NCI-H226 (cell line): ENCODE data around the gene FRMD4A.

Experiments used
- DNase-seq: peaks from one replicate; pipeline ENCODE4 v3.0.0-alpha.2; 2015

Gene FRMD4A

DNA sequence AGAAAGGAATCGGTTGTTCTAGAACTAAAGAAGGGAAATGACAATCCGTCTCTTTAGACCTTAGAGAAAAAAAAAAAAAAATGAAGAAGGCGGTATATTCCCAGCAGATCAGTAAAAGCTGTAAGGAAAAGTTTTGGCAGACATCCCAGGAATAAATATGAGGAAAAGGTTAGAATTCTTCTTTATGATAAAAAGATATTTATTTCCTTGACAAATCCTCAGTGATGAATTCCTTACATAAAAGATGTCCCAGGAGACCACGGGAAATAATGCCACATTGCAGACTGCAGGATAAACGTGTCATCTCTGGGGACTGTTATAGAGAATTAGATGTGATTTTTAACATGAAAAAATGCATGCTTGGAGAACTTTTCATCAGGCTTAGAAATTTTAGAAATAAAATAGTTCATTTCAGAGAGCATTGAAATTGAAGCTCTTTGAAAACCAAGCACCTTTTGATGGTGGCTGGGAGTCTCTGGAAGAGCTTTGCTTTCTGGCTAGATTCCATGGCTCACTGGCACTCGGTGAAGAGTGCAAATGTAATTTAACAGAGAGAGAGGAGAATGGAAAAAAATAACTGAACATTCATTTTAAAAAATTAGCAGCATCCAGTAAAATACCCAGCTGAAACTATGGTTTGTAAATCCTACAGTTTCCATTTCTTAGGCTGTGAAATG lies 645.8 kb downstream of the FRMD4A start:
- no peak for DNase-seq

DNA sequence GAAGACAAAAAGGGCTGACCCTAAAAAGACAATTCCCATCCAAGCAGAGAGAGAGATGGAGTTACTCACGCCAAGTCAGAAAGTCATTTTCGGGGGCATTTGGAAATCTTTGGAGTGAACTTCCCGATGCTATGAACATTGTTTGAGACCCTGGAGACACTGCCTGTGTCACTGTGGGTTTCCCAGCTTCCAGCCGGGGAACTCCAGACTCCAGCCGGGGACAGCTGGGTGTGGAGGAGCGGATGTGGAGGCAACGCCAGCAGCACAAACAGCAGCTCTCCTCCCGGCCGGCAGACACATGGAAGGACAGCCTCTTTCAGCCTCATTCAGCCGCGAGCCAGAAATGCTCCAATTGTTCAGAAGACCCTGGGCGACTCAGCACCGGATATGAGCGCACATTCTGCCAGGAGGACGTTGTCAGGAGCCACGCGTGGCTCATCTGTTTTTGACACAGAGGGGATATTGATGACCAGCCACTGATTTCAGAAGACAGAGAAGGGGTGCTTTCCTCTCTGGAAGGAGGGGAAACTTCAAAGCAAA lies 646.4 kb downstream of the FRMD4A start:
- DNase-seq, result no peak

DNA sequence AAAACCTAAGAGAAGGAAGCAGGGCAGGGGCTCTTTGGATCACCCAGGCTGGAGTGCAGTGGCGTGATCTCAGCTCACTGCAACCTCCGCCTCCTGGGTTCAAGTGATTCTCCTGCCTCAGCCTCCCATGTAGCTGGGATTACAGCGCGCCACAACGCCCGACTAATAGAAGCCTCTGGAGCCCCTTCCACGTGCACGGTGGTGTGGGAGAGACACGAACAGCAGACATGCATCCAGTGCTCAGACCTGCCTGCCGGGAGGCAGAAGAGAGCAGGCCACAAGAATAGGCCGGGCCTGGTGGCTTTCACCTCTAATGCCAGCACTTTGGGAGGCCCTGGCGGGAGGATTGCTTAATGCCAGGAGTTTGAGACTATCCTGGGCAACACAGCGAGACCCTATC lies 647.7 kb downstream of the FRMD4A start:
- DNase-seq, result no peak

DNA sequence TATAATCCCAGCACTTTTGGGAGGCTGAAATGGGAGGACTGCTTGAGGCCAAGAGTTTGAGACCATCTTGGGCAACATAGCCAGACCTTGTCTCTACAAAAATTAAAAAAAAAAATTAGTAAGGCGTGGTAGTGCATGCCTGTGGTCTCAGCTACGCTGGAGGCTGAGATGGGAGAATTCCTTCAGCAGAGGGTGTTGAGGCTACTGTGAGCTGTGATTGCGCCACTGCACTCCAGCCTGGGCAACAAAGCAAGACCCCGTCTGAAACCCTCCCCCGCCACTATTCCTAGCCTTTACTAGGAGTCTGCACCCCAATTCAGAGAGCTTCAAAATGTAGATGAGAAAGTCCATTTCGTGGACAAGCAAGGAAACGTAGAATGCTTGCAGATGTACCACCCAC lies 648.8 kb downstream of the FRMD4A start:
- no peak for DNase-seq

DNA sequence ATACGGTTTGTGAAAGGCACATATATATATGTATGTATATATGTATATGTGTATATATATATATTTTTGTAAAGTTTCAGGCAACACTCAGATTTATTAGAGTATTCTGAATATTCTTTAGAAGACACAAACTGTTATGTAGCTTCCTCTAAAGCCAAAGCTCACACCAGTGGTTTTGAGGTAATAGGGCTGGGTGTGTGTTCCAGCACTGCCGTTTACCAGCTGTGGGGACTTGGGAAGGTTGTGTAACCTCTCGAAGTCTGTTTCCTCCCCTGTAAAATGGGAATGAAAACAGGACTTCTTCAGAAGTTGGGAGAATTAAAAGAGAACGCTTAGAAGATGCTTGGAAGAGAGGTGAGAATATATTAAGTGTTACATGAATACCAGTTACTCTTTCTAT lies 649.2 kb downstream of the FRMD4A start:
- no peak for DNase-seq

DNA sequence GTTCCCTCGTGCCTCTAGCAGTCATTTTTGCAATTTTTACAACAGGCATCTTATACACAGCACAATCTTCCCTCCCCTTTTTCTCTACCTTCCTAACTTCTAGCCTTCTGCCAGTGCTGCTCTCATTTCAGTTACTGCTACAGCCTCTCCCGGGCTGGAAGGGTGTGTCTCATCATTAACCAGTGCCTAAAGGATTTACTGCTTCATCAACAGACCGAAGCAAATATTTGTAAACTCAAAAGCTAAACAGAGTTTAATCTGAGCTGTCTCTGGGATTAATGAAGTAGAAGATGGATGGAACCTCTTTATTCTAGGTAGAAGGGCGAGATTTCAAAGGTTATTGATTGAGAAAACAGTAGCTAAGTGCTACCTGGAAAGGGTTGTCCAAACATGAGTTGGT lies 649.6 kb downstream of the FRMD4A start:
- no peak for DNase-seq

DNA sequence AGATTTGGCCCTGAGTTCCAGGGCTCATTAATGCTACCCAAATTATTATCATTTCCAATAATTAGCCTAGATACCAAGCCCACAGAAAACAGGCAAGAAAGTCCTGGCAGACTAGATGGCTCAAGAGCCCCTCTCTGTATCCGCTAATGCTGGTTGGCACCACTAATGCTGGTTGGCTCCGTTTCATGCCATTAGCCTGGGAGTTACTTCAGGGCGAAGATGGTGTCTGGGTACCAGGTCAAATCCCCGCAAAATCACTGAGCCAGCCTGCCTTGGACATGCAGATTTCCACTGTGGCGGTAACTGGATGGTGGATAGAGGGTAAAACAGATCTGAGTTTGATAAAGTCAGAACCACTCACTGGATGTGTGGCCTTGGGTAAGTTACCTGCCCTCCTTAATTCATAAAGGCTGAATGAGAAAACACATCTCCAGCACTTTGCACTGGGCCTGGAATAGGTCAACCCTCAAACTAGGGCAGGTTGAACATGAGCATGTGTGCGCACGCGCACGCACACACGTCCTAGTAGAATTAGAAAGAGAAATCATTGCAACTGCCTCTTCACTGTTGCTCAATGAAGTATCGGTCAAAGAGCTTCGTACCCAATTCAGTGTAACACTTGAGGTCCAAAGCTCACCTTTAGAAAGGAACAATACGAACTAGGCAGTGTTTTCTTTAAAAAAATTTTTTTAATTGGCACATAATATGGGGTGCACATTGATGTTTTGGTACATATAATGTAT lies 652.5 kb downstream of the FRMD4A start:
- no peak for DNase-seq

DNA sequence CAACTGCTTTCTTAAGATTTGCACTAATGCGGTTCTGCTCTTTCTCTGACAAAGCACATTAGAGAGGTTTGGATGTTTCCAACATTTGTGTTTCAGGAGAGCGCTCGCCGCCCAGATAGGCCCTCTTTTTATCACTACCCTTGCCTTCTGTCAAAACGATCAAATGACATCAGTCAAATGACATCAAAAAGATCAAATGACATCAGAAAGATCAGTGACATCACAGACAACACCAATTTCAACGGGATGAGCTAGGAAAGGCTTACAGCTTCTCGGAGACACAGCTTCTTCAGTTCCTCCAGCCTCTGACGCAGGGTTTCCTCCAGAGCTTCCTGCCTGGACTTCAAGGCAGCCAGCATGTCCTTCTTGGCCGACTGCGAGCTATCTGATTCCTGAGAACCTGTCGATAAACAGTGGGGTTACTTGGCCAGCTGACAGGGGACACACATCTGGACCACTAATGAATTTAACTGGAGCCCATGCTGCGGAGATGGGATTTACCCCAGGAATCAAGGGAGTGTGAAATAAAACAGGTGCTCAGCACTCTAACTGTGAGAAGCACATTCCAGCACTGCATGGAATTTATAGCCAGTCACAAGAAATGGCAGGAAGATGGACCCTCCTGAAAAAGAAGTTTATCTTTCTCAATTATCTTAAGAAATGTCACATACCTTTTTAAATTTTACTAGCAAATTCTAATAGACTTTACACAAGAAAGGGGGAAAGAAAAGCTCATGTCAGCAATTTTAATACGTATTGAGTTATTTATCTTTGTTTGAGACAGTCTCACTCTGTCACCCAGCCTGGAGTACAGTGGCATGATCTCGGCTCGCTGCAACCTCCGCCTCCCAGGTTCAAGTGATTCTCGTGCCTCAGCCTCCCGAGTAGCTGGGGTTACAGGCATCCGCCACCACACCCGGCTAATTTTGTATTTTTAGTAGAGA lies 655.8 kb downstream of the FRMD4A start:
- no peak for DNase-seq

DNA sequence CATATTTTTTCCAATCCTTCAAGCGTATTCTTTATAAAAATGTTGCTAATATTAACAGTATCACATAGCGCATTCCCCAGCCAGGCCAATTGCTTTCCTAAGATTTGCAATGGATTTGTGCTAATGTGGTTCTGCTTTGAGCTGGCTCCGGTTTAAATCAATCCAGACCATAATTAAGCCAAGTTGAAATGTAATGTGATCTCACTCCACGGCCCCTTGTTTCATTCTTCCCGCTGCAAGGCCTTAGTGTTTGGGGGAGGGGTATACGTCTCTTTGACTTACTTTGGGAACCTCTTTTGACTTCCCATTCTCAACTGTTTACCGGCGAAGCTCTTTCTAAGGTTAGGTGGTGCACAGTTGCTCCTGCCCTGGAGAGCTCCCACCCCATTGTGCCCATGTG lies 657.6 kb downstream of the FRMD4A start:
- no peak for DNase-seq

DNA sequence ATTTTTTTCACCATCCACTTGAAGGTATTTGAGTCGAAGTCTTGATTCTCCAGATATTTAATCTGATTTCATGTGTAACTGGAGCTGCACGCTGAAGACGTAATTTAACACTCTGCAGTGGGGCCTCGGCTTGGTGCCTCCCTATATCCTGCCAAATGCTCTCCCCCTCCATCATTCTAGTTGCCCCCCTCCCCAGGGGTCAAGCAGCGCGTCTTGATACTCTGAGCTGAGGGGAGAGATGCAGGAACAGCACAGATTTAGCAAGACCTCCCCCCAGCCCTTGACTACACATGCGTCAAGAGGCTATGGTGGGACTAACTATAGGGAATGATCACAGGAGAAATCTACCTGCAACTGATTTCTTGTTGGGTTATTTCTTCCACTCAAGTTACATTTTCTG lies 658.2 kb downstream of the FRMD4A start:
- no peak for DNase-seq

DNA sequence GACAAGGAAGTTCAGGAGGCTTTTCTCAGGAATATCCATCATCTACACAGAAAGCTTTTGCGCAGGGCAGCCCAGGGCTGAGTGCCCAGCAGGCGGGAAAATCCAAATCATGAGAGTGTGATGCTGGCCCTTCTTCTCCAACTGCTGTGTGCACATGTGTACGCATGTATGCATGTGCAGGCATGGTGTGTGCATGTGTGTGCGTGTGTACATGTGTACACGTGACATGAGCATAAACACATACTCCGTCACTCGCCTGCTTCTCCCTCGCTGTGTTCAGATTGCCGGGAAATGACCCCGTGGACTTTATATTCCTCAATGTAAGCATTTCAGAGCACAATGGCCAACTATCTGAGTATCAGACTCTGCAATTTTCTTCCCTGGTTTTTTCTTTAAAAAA lies 658.8 kb downstream of the FRMD4A start:
- DNase-seq, result no peak

DNA sequence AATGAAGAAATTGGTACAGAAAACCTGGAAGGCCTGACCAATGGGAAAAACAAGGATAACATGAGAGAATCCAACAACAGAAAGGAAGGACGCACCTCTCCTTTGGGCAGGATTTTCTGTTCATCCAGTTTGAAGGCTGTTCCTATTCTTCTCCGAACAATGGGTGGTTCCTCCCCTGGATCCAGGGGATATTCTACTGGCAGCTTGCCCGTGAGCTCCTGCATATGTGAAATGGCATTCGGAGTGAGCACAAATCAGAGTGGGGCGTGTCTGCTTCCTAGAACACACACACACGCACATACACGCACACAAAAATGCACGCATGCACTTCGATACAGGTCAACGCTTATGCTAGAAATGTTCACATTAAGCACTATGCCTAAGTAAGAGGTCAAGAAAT lies 660.4 kb downstream of the FRMD4A start:
- no peak for DNase-seq

DNA sequence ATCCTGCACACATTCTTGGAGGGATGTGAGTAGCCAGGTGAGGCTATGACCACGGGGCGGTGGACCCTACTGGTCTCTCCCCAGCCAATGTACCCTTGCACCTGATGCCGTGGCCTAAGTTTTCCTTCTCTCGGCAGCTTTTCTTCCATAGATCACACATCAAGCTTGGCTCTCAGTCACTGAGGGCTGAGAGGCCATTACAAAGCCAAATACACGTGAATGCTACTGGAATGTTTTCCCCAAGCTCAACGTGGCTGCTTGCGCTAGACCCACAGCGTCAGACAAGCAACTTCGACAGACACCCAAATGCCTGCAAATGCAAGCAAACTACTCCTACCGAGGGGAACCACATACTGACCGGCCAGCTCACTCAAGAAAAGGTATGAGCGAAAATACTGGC lies 660.8 kb downstream of the FRMD4A start:
- DNase-seq, result no peak

DNA sequence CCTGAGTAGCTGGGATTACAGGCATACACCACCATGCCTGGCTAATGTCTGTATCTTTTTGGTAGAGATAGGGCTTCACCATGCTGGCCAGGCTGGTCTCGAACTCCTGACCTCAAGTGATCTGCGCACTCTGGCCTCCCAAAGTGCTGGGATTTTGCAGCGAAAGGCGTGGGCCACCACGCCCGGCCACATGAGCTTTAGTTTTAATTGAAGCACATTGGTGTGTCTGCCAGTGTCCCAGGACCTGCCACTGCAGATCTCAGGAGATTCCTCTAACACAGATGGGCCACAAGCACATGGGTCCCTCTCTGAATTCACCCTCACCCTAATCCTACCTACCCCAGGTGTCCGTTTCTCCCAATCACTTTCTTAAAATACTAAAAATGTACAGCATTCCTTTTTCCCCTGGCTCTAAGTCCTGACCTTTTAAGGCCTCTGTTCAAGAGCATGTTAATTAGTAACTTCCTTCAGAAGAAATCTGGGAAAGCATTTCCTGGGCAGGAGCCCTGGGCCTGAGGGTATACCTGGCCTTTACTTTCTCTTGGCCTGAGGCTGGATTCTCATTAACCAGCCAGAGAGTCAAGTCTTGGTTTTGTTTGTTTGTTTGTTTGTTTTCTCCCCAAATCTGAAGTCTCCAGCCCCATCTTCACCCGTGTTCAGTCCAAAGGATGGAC lies 661.4 kb downstream of the FRMD4A start:
- DNase-seq, result no peak

DNA sequence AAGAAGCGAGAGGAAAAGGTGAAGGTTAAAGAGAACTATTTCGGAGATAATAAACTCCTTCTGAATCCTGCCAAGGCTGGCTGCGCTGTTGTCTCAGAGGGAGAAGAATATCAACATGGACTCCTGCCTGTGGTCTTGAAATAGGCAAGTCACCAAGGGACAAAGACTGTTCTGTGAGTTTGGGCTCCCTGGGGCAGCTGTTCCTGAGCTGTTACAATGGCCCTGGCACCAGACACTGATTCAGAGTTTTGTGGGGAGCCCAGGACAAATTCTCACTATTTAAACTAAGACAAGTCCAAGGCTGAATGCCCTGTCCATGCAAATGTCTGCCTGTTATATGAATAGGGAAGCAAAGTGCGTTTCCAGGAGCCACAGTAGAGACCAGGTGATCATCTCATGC lies 662.6 kb downstream of the FRMD4A start:
- DNase-seq, result no peak

DNA sequence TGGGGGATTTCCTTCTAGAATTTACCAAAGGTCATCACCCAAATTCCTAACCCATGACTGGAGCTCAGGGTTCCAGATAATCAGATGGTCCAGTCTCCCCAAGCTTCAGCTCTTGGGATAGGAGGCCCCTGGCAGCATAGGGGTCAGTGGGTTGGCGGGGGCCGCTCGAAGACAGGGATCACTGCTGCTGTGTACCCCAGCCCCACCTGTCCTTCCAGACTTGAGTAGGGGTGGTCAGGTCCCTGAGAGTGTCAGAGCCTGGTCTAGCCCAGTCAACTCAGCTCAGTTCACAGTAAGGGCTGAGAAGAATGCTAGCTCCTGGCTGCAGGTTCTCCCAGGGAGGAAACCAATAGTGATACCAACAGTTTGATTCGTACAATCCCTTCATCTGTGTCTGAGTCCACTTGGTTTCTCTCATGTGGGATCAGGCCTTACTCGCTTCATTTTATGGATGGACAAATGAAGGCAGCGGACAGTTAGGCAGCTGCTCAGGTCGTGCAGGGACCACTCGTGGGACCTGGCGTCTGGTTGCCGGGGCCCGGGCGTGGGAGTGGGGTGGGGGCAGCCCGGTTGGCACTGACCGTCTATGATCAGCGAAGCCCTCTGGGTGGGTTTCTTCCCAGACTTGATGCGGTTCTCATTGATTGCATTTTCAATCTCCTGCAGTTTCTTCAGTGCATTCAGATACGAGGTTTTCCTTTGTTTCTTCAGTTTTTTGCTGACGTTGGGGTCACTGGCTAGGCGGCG lies 665.0 kb downstream of the FRMD4A start:
- DNase-seq, result no peak

DNA sequence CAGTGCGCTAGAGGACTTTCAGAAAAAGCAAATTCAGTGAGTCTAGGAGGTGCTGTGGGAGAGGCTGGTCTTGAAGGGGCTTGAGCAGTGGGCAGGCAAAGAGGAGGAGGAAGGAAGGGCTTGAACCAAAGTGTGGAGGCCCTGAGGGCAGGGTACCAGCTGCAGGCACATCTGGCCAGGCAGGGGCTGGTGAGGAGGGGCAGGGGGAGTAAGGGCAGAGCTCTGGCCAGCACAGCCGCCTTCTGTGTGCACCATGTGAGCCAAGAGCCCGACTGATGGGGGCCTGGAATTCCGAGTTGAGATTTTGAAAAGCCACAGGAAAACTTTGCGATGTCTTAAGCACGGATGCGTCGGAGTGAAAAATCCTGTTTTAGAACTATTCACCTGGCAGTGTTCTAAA lies 669.5 kb downstream of the FRMD4A start:
- DNase-seq, result no peak

DNA sequence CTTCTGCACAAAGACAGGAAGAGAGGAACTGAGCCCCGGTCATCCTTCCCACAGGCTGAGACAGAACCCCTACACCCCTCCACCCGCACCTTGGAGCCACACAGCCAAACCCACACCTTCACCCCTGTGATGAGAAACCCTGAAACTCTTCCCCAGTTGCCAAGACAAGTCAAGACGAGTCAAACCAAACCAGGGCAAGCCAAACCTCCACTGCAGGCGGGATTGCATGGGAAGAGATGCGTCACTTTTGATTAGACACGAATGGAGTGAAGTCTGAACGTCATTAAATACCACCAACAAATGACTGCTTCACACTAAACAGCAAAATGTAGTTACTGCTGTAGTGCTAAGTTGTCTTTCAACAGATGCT lies 670.2 kb downstream of the FRMD4A start:
- DNase-seq, result no peak

DNA sequence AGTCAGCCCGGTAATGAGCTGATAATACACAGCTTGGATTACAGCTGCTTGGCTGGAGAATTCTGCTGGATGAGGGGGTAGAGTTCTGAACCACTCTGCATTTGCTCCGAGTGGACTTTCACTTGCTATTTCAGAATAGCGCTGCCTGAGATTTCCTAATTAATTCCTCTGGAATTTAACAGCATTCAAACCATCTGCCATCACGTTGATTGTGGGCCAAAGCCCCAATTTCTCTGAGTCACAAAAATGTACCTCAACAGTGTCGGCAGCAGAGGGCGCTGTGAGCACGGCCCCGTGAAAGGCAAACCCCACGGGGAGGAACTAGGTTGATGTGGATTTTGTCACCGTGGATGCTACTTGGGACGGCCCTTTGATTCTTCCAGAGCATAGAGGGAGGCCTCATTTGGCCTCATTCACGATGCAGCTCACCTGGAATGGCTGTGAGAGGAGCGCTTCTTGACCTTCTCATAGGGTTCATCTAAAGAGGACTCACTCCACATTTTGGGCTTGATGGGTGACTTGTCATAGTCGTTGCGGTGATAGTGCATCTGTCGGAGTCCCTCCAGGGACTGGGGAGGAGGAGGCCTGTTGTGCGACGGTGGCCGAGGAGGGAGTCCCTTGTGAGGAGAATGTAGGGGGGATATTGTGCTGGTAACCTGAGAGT lies 670.7 kb downstream of the FRMD4A start:
- DNase-seq, result peak; percentile 5

DNA sequence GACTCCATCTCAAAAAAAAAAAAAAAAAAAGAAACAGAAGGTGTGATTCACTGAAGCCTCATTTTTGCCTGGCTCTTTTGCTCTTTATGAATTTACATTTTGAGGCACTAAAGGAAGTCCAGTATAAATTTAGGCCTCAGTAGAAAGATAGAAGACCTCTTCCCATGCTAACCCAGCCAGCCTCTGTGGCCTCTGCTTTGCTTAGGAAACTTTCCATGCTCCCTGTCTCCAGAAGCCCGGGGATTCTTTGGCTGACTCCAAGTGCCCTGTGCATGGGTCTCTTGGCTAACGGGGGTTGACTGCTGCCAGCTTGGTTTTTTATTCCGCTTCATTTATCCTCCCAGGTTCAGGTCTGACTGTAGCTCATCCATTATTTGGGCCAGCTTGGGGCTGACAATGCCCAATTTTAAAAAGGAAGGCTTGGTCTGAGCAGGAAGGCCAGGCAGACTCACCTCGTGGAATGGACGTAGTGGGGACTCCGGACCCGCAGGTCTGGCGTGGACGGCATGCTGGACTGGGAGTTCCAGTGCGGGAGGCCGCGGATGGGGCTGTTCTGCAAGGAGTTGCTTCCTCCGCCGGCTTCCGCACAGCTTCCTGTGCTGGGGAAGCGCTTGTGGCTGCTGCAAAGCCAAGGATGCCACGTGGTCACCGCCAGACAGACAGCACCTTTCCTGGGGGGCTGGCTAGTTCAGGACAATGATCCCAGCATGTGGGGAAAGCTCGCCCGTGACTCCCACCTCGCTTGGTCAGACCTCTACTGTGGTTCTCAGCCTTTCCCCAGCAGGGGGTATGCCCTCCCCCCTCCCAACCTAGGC lies 671.6 kb downstream of the FRMD4A start:
- DNase-seq, result no peak

DNA sequence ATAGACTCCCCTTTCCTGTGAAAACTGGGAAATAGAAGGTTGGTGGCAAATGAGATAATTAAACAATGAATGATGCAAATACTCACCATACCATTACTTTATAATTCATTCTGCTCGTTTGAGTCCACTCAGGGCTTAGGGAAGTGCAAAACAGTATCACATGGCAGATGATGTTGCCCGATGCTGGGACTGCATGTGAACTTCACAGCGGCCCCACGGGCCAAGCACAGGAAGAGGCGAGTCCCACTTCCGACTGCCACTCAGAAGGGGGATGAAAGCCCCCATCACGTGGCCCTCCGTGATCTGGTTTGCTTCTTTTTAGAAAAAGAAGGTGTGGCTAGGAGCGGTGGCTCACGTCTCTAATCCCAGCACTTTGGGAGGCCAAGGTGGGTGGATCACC lies 672.5 kb downstream of the FRMD4A start:
- no peak for DNase-seq
